ENCODE data around the gene PRLR. TPM values are rescaled to one million over a fixed set of nuclear protein-coding genes. Genes with fewer than 3 reads are reported as not detected.

The PRLR gene
- total and polyA plus RNA-seq, 9 of the 15 experiments (the other 6 are each of a cell fraction or from before 2014, with no cell fraction given): 0.02 TPM; not detected in 8

GRCh38 chr5:35201291-35201690 is 29.0 kb downstream of the PRLR start:
- Histone ChIP-seq H2AFZ (ENCODE audit: low read depth, low read length) (no peak overlapping the region), H3K4me3 (no peak overlapping the region), H3K9me1 (ENCODE audit: control insufficient read depth, insufficient read depth, low read length) (no peaks in the 10 kb centered on the region), H3K9ac (ENCODE audit: insufficient read depth in 1 of 2, low read depth in 2 of 2, low read length in 2 of 2) (no peak overlapping the region), H3K27me3 (ENCODE audit: control insufficient read depth in 2 of 2, insufficient read depth in 2 of 2, low read length in 2 of 2) (peaks cover 0 to 12% of the 10 kb centered on the region in 2 experiments; a peak in 2 of 5 replicates), H3K9me3 (replicated peaks; ENCODE audit: control insufficient read depth, insufficient read depth, low read depth, low read length) (no peaks in the 10 kb centered on the region), H4K20me1 (replicated peaks; ENCODE audit: control insufficient read depth, insufficient read depth, low read length) (no peaks in the 10 kb centered on the region; the same call in 1 of the 2 replicates), H3K27ac (ENCODE audit: extremely low read depth, low read depth, low read length) (no peak overlapping the region), H3K4me2 (ENCODE audit: insufficient read depth, low read length) (no peak overlapping the region), H3K4me1 (replicated peaks in 1 of 2; ENCODE audit: control insufficient read depth in 2 of 2, insufficient read depth in 2 of 2, low read length in 2 of 2) (no peaks in the 10 kb centered on the region), H3K36me3 (ENCODE audit: control insufficient read depth, insufficient read depth, low read length) (no peaks in the 10 kb centered on the region), H3K79me2 (ENCODE audit: control insufficient read depth, insufficient read depth, low read length) (no peaks in the 10 kb centered on the region)
- FAIRE-seq (no peak), DNase-seq (ENCODE audit: extremely low read depth in 1 of 4, low spot score in 3 of 4) (no peak), ATAC-seq (no peak)
- intact Hi-C loops (cut with micrococcal nuclease): no loop called here
- BruUV-seq (replicated peaks): no TSS peak
- in situ Hi-C loops (cut with MboI): no loop called here
- 3% methylated on average over 2 of the region's 2 CpGs for WGBS (ENCODE audit: insufficient coverage, low coverage, missing lambda C conversion rate)
- TF ChIP-seq TEAD2 (tag; IDR thresholded peaks at IDR 0.05) (no peak), ZNF655 (CRISPR knock-in tag; IDR thresholded peaks at IDR 0.05) (no peak), FOXJ3 (CRISPR knock-in tag; IDR thresholded peaks at IDR 0.05) (no peak), MAX (CRISPR knock-in tag; IDR thresholded peaks at IDR 0.05) (no peak), EGR1 (conservative IDR thresholded peaks at IDR 0.05) (no peak), ZNF584 (CRISPR knock-in tag; IDR thresholded peaks at IDR 0.05; ENCODE audit: low read depth) (no peak), RBM14 (IDR thresholded peaks at IDR 0.05; ENCODE audit: borderline replicate concordance, insufficient read depth, low read depth, low read length) (no peak), RFX7 (CRISPR knock-in tag; IDR thresholded peaks at IDR 0.05) (no peak), ADNP (tag; IDR thresholded peaks at IDR 0.05) (no peak), HSF4 (CRISPR knock-in tag; IDR thresholded peaks at IDR 0.05; ENCODE audit: borderline replicate concordance) (no peak), IRF9 (tag; IDR thresholded peaks at IDR 0.05) (no peak), ZNF696 (CRISPR knock-in tag; conservative IDR thresholded peaks at IDR 0.05) (no peak), MEF2D (tag; conservative IDR thresholded peaks at IDR 0.05; ENCODE audit: low read depth) (no peak), SRSF9 (IDR thresholded peaks at IDR 0.05; ENCODE audit: borderline replicate concordance, low read depth, low read length) (no peak), MTA2 (IDR thresholded peaks at IDR 0.05; ENCODE audit: low read depth) (no peak), GMEB1 (CRISPR knock-in tag; IDR thresholded peaks at IDR 0.05) (no peak)
- ChIA-PET CTCF (ENCODE audit: low intra/inter-chr PET ratio) (no interaction called here), POLR2A (no interaction called here)

All from K562 (cell line).